ENCODE measurements around the gene LPP.

DNA sequence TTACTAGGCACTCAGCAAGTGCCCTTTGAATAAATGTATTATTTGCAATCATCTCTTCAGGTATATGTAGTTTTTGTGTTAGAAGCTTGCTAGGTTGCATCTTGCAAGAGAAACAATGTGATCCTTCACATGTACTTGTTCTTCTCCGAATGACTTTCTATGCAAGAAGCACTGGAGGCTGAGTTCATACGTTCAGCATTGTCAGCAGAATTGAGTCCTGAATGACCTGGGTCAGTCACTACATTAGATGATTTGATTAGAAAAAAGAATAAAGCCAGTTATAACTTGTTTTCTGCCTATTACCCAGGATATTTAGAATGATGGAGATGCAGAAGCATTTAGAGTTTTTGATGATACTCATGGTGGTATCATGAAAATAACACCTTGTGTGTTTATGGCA lies 538.7 kb downstream of the LPP start:
- TF ChIP-seq FOXA3 (CRISPR knock-in tag; conservative IDR thresholded peaks at IDR 0.05 in 1 of 2, IDR thresholded peaks at IDR 0.05 in 1 of 2): no peak
- TF ChIP-seq POLR2AphosphoS5 (IDR thresholded peaks at IDR 0.05; ENCODE audit: control insufficient read depth, insufficient read depth, low read depth, low read length): no peak
- TF ChIP-seq ZNF76 (CRISPR knock-in tag; IDR thresholded peaks at IDR 0.05; ENCODE audit: borderline replicate concordance): no peak
- TF ChIP-seq, protein P1, sequence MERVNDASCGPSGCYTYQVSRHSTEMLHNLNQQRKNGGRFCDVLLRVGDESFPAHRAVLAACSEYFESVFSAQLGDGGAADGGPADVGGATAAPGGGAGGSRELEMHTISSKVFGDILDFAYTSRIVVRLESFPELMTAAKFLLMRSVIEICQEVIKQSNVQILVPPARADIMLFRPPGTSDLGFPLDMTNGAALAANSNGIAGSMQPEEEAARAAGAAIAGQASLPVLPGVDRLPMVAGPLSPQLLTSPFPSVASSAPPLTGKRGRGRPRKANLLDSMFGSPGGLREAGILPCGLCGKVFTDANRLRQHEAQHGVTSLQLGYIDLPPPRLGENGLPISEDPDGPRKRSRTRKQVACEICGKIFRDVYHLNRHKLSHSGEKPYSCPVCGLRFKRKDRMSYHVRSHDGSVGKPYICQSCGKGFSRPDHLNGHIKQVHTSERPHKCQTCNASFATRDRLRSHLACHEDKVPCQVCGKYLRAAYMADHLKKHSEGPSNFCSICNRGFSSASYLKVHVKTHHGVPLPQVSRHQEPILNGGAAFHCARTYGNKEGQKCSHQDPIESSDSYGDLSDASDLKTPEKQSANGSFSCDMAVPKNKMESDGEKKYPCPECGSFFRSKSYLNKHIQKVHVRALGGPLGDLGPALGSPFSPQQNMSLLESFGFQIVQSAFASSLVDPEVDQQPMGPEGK (CRISPR knock-in tag; IDR thresholded peaks at IDR 0.05; ENCODE audit: borderline replicate concordance): no peak
- no peak for TF ChIP-seq ZNF778 (CRISPR knock-in tag; IDR thresholded peaks at IDR 0.05)
- TF ChIP-seq ZNF174 (CRISPR knock-in tag; IDR thresholded peaks at IDR 0.05): no peak
- TF ChIP-seq ZNF224 (CRISPR knock-in tag; IDR thresholded peaks at IDR 0.05): no peak
- TF ChIP-seq, protein P2, sequence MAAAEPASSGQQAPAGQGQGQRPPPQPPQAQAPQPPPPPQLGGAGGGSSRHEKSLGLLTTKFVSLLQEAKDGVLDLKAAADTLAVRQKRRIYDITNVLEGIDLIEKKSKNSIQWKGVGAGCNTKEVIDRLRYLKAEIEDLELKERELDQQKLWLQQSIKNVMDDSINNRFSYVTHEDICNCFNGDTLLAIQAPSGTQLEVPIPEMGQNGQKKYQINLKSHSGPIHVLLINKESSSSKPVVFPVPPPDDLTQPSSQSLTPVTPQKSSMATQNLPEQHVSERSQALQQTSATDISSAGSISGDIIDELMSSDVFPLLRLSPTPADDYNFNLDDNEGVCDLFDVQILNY (CRISPR knock-in tag; IDR thresholded peaks at IDR 0.05): no peak
- TF ChIP-seq, protein P3, sequence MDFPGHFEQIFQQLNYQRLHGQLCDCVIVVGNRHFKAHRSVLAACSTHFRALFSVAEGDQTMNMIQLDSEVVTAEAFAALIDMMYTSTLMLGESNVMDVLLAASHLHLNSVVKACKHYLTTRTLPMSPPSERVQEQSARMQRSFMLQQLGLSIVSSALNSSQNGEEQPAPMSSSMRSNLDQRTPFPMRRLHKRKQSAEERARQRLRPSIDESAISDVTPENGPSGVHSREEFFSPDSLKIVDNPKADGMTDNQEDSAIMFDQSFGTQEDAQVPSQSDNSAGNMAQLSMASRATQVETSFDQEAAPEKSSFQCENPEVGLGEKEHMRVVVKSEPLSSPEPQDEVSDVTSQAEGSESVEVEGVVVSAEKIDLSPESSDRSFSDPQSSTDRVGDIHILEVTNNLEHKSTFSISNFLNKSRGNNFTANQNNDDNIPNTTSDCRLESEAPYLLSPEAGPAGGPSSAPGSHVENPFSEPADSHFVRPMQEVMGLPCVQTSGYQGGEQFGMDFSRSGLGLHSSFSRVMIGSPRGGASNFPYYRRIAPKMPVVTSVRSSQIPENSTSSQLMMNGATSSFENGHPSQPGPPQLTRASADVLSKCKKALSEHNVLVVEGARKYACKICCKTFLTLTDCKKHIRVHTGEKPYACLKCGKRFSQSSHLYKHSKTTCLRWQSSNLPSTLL (IDR thresholded peaks at IDR 0.05): no peak
- no peak for TF ChIP-seq BACH1 (tag; IDR thresholded peaks at IDR 0.05)
- TF ChIP-seq, protein P4, sequence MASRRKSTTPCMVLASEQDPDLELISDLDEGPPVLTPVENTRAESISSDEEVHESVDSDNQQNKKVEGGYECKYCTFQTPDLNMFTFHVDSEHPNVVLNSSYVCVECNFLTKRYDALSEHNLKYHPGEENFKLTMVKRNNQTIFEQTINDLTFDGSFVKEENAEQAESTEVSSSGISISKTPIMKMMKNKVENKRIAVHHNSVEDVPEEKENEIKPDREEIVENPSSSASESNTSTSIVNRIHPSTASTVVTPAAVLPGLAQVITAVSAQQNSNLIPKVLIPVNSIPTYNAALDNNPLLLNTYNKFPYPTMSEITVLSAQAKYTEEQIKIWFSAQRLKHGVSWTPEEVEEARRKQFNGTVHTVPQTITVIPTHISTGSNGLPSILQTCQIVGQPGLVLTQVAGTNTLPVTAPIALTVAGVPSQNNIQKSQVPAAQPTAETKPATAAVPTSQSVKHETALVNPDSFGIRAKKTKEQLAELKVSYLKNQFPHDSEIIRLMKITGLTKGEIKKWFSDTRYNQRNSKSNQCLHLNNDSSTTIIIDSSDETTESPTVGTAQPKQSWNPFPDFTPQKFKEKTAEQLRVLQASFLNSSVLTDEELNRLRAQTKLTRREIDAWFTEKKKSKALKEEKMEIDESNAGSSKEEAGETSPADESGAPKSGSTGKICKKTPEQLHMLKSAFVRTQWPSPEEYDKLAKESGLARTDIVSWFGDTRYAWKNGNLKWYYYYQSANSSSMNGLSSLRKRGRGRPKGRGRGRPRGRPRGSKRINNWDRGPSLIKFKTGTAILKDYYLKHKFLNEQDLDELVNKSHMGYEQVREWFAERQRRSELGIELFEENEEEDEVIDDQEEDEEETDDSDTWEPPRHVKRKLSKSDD (conservative IDR thresholded peaks at IDR 0.05; ENCODE audit: low read length): no peak
- TF ChIP-seq, protein P5, sequence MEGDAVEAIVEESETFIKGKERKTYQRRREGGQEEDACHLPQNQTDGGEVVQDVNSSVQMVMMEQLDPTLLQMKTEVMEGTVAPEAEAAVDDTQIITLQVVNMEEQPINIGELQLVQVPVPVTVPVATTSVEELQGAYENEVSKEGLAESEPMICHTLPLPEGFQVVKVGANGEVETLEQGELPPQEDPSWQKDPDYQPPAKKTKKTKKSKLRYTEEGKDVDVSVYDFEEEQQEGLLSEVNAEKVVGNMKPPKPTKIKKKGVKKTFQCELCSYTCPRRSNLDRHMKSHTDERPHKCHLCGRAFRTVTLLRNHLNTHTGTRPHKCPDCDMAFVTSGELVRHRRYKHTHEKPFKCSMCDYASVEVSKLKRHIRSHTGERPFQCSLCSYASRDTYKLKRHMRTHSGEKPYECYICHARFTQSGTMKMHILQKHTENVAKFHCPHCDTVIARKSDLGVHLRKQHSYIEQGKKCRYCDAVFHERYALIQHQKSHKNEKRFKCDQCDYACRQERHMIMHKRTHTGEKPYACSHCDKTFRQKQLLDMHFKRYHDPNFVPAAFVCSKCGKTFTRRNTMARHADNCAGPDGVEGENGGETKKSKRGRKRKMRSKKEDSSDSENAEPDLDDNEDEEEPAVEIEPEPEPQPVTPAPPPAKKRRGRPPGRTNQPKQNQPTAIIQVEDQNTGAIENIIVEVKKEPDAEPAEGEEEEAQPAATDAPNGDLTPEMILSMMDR (IDR thresholded peaks at IDR 0.05 in 2 of 3, conservative IDR thresholded peaks at IDR 0.05 in 1 of 3; ENCODE audit: insufficient read depth in 2 of 3, low read depth in 1 of 3, low read length in 3 of 3): no peak
- no peak for TF ChIP-seq NFE2 (IDR thresholded peaks at IDR 0.05; ENCODE audit: low read depth)

All from K562 (cell line).